ENCODE data around the gene CREBZF. TPM values are rescaled to one million over a fixed set of nuclear protein-coding genes. Genes with fewer than 3 reads are reported as not detected.

Gene CREBZF
- total RNA-seq, 1 experiment from 2014 or later: 50.2 TPM

Other genes starting within 250 kb of the CREBZF start
- 8.0 and 8.2 TPM in 2 replicates for gene DLG2, start 37.8 kb downstream of the CREBZF start, total RNA-seq (2021)
- 72.8 and 74.0 TPM in 2 replicates for gene TMEM126B, start 36.5 kb downstream of the CREBZF start, total RNA-seq (2021)
- 28.0 and 35.2 TPM in 2 replicates for gene TMEM126A, start 17.2 kb downstream of the CREBZF start, total RNA-seq (2021)
- gene CCDC89, start 21.1 kb upstream of the CREBZF start, total RNA-seq (2021): not detected in 2 replicates
- 5.0 and 5.2 TPM in 2 replicates for gene SYTL2, start 146.0 kb upstream of the CREBZF start, total RNA-seq (2021)
- not detected in 2 replicates for gene CCDC83, start 190.3 kb upstream of the CREBZF start, total RNA-seq (2021)

Measured in H9 (cell line).